Omental fat pad (tissue), 4 donors: ENCODE data around the gene PAN2. TPM values are rescaled to one million over a fixed set of nuclear protein-coding genes. Genes with fewer than 3 reads are reported as not detected.
"Not testable (repeated sequence)": the region's sequence is repeated elsewhere in the genome, so short reads cannot be mapped to it uniquely, and the experiment has no call there.

Experiments
- ATAC-seq: fragments of 150-250 bp; one replicate; pipeline ENCODE4 v1.9.1; 2016; ENCODE audit warnings: mild to moderate bottlenecking, moderate library complexity; ENCODE audit not compliant: low FRiP score
- DNase-seq: peaks from one replicate; pipeline ENCODE4 v3.0.0-alpha.2; 2019; ENCODE audit warnings: low spot score
- CTCF ChIP-seq, 3 donors: fragments of 450-650 bp; IDR thresholded peaks; one replicate each; pipeline ENCODE4 v1.5.1; 2016 to 2017; ENCODE audit warnings: antibody characterized with exemption in 3 of 3, mild to moderate bottlenecking in 3 of 3, moderate library complexity in 2 of 3
- total RNA-seq, 4 donors: library from RNA; depleted of rRNA; stranded (reverse); fragments of >200 nt; gene quantifications; one replicate each; pipeline ENCODE4 v1.1.0, GENCODE V29; 2016

The PAN2 gene
- total RNA-seq, 4 donors from 2014 or later, result 17.3 to 57.8 (median 40.7) TPM

DNA sequence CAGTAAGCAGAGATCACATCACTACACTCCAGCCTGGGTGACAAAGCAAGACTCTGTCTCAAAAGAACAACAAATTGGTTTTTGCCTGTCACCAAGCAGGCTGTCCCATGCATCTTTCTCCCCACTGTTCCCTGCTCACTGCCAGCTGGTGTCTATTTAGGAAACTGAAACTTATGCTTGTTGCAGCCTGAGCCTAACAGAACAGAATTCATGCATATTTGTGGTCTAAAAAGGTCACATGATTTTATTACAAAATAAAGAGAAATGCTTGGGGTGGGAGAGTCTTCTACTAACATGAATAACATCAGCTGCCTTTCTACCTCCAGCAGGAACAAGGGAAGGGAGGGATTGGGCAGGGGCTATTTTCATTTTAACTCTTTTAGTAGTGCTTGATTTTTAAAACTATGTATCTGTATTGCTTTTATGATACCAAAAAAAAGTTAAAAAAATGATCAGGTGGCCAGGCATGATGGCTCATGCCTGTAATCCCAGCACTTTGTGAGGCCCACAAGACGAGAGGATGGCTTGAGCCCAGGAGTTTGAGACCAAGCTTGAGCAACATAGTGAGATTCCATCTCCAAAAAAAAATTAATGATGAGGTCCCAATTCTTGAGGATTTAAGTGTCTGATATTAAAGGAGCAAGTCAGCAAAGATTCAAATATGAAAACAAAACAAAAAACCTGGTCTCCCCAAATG is 25.2 kb upstream of the PAN2 start:
- ATAC-seq, result no peak
- TF ChIP-seq CTCF (IDR thresholded peaks at IDR 0.05), result no peak
- DNase-seq, result no peak

DNA sequence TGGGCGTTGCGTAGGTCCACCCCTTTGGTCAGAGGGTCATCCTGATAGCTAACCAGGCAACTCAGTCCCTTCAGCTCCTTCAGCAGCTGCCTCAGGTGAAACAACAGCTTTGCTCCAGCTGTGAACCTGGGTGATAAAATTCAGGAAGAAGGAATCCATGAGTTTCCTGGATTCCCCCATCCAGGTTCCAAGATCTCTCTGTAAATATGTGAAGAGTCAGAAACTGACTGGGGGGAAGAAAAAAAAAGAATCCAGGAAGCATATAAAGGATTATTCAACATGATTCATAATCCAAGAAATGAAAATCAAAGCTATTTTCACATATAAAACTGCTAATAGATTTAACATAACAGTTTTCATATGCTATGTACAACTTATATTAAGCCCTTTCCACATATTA is 17.5 kb upstream of the PAN2 start:
- ATAC-seq, result no peak

DNA sequence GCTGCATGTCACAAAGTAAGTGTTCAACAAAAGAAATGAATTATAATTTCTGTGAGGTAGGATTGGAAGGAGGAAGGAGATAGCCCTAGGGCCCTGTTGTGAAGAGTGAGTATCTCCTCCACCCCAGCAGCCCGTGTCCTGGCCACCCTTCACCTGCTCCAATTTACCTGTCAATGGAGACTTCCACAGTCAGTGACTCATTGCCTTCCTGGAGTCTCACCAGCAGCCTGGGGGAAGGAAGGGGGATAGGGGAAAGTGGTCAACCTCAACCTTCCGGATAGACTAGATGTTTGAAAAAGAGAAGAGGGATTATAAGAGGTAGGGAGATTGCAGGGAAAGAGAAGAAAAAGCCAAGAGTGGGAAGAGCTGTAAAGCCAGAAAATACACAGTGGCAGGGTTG is 16.9 kb upstream of the PAN2 start:
- DNase-seq (no peak), ATAC-seq (no peak)
- no peak for TF ChIP-seq CTCF (IDR thresholded peaks at IDR 0.05)

More for the DNA sequence above, 17.5 kb upstream of the PAN2 start:
- DNase-seq, result no peak
- TF ChIP-seq CTCF (IDR thresholded peaks at IDR 0.05), result no peak

DNA sequence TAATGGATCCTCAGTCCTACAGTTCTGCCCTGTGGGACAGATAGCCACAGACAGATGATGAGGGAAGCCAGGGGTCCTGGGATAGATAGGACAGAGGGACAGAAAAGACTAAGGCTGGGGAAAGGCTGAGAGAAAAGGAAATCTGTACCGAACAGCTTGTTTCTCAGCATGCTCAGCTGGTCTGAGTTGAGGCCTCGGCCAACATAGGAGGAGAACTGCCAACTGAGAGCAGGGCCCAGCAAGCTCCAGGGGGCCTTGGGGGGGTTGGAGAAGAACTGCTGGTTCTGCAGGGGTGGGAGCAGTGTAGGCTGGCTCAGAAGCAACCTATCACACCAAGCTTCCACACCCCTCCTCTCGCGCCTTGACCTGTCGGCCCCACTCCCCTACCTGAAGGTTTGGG is 15.0 kb upstream of the PAN2 start:
- no peak for TF ChIP-seq CTCF (IDR thresholded peaks at IDR 0.05)
- ATAC-seq, result no peak
- no peak for DNase-seq

- DNase-seq, ATAC-seq: not testable (repeated sequence)
These were observed 13.5 kb upstream of the PAN2 start for GRCh38 chr12:56347255-56347654.

DNA sequence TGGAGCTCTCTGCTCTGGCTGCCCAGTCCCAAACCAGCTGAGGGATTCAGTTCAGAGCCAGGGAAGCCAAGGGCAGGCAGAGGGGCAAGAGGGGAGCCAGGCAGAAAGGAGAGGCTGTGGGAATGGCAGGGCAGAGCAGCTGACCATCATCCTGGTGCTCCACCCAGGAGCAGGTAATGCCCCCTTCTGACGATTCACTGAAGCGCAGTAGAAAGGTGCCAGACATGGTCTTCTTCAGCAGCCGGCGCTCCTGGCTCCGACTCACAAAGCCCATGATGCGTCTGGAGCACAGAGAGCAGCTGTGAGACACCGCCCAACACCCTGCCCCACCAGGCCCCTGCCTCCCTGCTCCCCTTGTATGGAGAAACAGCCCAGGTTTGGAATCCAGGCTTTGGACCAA is 12.9 kb upstream of the PAN2 start:
- no peak for ATAC-seq
- no peak for TF ChIP-seq CTCF (IDR thresholded peaks at IDR 0.05)
- DNase-seq, result no peak

GRCh38 chr12:56342290-56342689 is 8.5 kb upstream of the PAN2 start:
- not testable (repeated sequence) for ATAC-seq

GRCh38 chr12:56341616-56342015 is 7.8 kb upstream of the PAN2 start:
- no peak for ATAC-seq
- no peak for TF ChIP-seq CTCF (IDR thresholded peaks at IDR 0.05)
- DNase-seq, result no peak

More at GRCh38 chr12:56342290-56342689, 8.5 kb upstream of the PAN2 start:
- not testable (repeated sequence) for DNase-seq
